ENCODE results near the gene ADAMTS13. TPM values are rescaled to one million over a fixed set of nuclear protein-coding genes. Genes with fewer than 3 reads are reported as not detected.

ADAMTS13 gene
- total RNA-seq, 1 donor from 2014 or later = 2.2 TPM

GRCh38 chr9:133490865-133491655 lies 68.9 kb downstream of the ADAMTS13 start:
- no peak for DNase-seq

GRCh38 chr9:133491656-133491925 lies 69.4 kb downstream of the ADAMTS13 start:
- no peak for DNase-seq

- DNase-seq = no peak
These were observed 70.2 kb downstream of the ADAMTS13 start for GRCh38 chr9:133492061-133493021.

- no peak for DNase-seq
These were observed 71.3 kb downstream of the ADAMTS13 start for GRCh38 chr9:133493428-133493827.

GRCh38 chr9:133493845-133494540 lies 71.8 kb downstream of the ADAMTS13 start:
- no peak for DNase-seq

- DNase-seq = no peak
These were observed 72.6 kb downstream of the ADAMTS13 start for GRCh38 chr9:133494636-133495326.

GRCh38 chr9:133495327-133496293 lies 73.4 kb downstream of the ADAMTS13 start:
- no peak for DNase-seq

- no peak for DNase-seq
These were observed 75.0 kb downstream of the ADAMTS13 start for GRCh38 chr9:133496861-133497842.

- DNase-seq = no peak
These were observed 77.1 kb downstream of the ADAMTS13 start for GRCh38 chr9:133499132-133499891.

- no peak for DNase-seq
These were observed 77.7 kb downstream of the ADAMTS13 start for GRCh38 chr9:133499892-133500270.

GRCh38 chr9:133502112-133502511 lies 79.9 kb downstream of the ADAMTS13 start:
- DNase-seq = no peak

GRCh38 chr9:133505186-133505830 lies 83.1 kb downstream of the ADAMTS13 start:
- no peak for DNase-seq

- no peak for DNase-seq
These were observed 83.9 kb downstream of the ADAMTS13 start for GRCh38 chr9:133505901-133506652.

GRCh38 chr9:133506653-133507038 lies 84.5 kb downstream of the ADAMTS13 start:
- DNase-seq = no peak

- DNase-seq = no peak
These were observed 85.2 kb downstream of the ADAMTS13 start for GRCh38 chr9:133507246-133507965.

GRCh38 chr9:133508046-133508445 lies 85.9 kb downstream of the ADAMTS13 start:
- DNase-seq = no peak
